Ramos (cell line): Measurements from ENCODE around the gene NAA40.

Source experiments
- in situ Hi-C: fragments of 300-500 bp; cut with MboI; formaldehyde crosslinking; loops from one replicate; pipeline ENCODE4 v1.14.3; 2022; ENCODE audit warnings: low sequenced_read_pairs; ENCODE audit not compliant: unreplicated experiment

NAA40 gene

DNA sequence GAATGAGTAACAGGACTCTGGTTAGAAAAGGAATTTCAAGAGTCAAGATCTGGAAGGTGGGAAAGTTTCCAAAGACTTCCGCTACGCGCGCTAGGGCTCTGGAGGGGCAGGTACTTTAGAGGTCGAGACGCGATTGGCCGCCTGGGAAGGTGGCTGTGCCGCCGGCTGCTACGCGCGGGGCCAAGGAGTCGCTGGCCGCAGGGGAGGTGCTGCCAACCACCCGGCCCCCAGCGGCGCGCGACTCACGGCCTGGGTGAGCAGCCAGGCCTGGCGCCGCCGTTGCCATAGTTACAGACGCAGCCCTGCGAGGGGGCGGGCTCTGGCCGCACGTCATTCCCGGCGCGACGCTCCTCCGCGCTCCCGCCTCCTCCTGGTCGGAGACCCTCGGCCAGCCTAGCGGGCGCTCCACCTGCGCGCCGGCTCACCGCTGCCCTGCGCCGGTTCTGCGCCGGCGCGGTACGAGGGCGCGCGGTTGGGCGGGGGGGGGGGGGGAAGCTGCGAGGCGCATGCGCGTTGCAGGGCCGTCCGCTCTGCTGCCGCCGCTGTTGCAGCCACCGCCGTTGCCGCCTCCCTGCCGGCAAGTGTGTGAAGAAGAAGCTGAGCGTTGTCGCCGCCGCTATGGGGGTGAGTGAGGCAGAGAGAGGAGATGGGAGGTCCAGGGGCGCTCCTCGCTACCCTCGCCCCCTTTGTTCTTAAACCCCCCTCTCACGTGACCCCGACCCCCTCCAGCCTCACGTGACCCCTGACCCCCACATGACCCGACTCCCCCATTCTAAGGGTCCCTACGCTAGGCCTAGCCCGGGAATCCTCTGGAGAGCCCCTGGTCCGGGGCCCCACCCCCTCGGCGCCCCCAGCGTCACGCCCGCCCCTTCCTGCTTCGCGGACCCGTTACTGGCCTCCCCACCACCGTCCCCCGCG lies at the start of gene NAA40:
TSS of gene NAA40 (plus strand) at position 524 of the 918 bp plus-strand sequence. CDS start at position 619, 95 bp downstream.
- in situ Hi-C loops = no loop called here

DNA sequence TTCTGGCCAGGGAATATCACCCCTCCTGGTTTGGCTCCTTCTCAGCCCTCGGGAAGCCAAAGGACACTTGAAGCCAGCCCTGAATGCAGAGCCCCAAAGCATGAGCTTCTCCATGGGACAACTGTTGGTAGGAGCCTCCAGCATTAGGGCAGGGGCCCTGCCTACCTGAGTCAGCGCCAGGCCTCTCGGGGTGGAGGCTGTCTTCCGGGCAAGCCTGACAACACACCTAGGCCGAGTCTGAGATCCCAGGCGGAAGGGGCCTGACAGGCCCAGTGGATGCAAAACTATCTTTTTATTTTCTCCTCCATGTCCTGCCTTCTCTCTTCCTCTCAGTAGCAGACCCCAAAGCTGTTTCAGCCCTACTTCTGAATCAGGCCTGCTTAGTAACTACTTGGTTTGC lies 49.5 kb upstream of the NAA40 start:
- in situ Hi-C loops = no loop called here

DNA sequence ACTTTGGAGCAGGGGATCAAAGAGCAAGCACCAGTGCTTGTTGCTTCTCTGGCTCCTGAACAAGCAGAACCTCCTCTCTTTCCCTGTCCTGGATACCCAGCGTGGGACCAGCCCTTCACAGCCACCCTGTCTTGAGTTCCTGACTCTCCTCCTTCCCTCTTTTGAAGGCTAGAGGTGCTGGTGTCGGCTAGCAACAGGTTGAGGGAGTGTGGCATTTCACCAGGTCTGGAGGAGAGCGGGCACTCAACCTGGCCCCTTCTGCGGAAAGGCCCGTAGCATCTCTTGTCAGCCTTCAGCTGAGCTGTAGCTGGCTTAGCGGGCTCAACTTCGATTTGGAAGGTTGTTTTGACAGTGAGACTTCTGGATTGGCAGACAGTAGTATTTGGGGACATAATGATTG lies 48.4 kb upstream of the NAA40 start:
- in situ Hi-C loops = no loop called here

DNA sequence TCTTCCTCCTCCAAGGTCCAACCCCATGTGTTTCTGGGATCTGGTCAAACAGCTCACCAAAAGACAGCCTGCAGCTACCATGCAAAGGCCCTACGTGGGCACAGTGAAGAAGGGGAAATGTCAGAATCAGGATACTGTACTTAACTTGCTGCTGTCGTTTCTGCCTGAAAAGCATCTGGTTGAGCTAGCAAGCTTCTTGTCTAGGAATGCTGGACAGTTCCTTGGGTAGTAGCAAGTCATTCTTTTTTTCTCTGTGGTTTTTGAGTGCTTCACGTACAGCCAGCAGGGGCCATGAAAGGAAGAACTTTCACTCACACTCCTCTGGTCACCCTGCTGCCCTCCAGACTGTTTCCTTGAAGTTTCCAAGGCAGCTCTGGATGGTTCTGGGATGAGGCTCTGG lies 46.6 kb upstream of the NAA40 start:
- in situ Hi-C loops = no loop called here

DNA sequence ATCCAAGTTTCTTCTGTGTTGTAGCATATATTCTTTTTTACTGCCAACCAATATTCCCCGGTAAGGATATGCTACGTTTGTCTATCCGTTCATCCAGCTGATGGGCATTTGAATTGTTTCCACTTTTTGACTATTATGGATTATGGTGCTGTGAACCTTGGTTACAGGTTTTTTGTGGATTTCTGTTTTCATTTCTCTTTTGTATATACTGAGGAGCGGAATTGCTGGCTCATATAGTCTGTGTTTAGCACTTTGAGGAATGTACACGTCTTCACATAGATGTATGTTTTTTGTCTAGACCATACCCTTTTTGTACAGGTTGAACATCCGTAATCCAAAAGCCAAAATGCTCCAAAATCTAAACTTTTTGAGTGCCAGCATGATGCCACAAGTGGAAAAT lies 45.4 kb upstream of the NAA40 start:
- in situ Hi-C loops = no loop called here

DNA sequence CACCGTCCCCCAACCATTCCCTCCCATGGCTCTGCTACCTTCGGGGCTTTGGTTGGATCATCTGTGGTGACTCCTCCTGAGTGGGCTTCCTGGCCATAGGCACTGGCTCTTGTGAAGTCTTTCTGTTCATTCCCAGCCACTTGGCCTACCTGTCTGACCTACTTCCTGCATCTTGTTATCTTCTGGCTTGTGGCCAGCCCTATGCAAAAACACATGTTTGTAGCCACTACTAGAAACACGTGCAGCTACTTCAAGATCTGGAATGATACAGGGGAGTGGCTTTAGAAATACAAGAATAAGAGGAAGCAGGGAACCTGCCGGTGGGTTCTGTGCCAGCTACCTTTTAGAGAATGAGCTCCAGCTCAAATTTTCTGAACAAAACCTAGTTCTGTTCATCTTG lies 42.7 kb upstream of the NAA40 start:
- in situ Hi-C loops = no loop called here

DNA sequence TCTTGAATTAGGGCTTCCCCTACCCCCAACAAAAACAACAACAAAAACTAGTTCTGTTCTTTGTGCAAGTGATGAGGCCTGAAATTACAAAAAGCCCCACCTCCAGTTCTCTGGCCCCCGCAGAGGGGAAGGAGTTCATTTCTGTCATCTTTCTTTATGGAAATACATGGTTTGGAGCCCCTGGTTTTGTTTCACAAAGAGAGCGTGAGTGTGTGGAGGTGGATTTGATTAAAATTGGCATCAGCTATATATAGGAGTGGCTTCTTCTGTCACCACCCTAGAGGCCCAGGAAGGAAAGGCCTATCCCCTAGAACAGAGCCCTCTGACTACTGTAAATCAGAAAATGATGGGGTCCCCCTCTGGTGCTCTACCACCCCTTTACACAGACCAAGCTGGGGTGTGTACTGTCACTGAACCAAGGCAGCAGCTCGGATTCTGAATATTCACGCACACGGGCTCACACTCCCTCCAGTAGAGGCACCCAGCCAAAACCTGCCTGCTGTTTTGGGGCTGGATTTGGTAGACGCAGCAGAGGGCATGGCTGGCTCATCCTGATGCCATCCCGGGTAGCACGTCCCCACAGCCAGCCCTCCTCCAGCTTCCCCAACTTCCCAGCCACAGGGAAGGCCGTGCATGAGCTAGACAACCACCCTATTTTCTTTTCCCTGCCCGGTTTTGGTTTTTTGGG lies 41.2 kb upstream of the NAA40 start:
- in situ Hi-C loops = no loop called here

DNA sequence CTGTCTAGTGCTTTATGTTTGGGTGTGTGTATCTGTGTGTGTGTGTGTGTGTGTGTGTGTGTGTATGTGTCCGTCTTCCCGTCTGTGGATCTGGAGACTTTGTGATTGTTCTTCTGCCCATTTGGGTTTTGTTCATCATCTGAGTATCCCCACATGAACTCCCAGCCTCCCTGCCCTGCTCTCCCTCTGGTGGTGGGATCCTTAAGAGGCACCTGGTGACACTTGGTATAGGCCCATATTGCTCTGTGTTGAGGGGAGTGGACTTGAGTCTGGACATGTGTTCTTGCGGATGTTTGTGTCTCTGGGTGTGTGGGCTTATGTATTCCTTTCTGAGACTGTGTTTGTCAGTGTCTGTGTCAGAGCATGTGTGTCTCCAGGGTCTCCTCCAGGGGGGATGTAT lies 37.1 kb upstream of the NAA40 start:
- in situ Hi-C loops = no loop called here

DNA sequence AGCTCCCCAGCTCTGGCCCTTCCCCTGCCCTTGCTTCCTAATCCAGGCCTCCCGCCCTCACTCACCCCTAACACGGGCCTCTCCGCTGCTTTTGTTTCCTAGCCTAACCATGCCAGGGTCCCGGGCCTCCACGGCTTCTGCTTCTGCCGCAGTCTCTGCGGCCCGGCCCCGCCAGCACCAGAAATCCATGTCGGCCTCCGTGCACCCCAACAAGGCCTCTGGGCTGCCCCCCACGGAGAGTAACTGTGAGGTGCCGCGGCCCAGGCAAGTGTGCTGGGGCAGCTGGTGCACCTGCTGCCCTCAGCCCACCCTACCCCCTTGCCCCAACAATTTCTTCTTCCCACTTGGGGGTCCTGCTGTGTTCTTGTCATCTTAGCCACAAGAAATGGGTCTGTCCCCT lies 34.9 kb upstream of the NAA40 start:
- in situ Hi-C loops = no loop called here

DNA sequence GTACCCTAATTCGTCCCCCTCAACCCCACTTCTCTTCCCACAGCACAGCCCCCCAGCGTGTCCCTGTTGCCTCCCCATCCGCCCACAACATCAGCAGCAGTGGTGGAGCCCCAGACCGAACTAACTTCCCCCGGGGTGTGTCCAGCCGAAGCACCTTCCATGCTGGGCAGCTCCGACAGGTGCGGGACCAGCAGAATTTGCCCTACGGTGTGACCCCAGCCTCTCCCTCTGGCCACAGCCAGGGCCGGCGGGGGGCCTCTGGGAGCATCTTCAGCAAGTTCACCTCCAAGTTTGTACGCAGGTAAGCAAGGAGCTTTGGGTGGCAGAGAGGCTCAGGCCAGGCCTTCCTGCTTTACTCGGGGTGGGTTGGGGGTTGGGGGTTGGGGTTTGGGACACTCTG lies 34.1 kb upstream of the NAA40 start:
- in situ Hi-C loops = no loop called here

DNA sequence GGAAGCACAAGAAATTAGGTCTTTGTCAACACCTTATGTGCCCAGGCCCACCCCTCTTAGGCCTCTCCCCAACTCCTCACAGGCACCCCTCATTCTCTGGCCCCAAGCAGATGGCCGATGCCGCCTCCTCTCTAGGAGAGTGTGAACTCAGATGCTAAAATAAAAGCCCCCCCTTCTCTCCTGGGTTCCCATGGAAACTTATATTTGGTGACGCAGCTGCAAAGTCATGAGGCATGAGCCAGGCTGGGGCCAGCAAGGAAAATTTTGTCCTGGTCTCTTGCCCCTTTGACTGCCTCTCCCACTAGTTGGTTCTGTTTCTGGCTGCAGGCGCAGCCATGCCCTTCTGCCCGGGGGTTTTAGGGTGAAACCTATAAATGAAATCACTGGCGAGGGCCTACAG lies 33.6 kb upstream of the NAA40 start:
- in situ Hi-C loops = no loop called here

DNA sequence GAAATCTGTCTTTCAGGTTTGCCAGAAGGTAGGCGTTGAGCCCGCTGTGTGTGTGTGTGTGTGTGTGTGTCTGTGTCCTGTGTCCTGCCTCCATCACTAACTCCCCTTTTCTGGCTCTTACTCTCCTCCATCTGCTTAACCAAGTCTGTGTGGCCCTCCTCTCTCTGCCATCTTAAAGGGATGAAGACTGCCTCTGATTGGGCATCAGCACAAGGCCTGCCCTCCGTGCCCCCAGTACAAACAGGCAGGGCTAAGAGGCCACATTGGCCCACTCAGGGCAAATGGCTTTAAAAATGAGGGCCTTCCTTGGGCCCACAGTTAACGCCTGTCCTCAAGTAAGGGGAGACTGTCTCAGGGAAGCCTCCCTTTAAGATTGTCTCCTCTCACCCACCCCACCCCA lies 32.7 kb upstream of the NAA40 start:
- in situ Hi-C loops = no loop called here

DNA sequence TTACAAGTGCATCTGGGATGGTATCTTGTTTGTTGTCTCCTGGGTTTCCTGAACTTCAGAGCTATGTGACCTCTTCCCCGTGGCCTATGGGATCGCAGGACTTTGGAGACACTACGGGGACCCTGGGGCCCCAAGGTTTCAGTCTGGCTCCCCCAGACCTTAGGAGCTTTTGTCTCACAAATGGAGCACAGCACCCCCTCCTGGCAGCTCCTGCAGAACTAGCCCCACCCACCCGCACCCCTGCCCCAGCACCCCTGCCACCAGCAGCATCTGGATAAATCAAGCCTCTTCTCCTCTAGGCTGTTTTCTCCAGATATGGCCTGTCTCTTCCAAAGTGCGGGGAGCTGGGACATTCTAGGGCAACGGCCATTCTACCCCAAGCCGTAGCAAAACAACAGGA lies 32.2 kb upstream of the NAA40 start:
- in situ Hi-C loops = no loop called here

DNA sequence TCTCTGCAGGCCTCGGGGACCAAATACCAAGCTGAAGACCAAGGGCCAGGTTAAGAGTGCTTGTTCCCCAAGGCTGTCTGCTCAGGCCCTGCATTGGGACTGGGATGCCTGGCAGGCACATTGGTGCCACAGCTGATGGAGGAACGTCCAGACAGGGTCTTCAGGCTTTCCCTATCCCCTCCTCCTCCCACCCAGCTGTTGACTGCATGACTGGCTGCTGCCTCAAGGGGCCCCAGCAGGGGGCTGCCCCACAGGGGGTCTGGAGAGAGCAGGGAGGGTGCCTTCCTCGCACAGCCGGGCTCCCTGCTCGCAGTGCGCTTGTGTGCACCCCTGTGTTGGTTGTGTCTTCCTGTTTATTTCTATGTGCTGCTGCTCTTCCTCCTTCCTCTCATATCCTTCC lies 31.7 kb upstream of the NAA40 start:
- in situ Hi-C loops = no loop called here

DNA sequence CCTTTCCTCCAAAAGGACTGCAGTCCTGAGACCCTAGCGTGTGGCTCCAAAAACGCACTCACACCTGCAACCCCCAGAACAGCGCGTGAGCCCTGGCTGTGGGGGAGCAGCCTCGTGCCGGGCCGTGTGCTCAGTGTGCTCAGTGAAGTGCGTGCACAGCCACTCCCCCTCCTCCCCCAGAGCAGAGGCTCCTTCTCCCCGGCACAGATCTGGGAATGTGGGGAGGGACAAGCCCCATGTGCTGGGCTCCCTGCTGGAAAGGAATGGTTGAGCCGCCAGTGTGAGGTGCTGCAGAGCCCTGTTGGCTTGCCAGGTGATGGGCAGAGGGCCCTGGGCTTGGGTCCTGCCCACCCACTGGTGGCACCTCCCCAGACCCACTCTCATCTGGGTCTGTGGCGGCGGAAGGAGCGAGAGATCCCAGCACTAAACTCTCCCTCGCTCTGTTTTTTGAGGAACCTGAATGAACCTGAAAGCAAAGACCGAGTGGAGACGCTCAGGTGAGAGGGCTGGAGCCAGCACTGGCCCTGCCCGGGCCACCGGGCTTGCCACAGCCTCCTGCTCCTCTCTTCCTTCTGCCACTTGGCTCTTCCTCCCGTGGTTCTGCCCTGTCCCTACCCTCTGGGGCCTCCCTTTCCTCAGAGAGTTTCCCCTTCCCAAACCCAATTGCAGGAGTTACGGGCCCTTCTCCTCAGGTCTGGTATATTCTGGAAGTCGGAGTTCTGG lies 30.8 kb upstream of the NAA40 start:
- in situ Hi-C loops = no loop called here

DNA sequence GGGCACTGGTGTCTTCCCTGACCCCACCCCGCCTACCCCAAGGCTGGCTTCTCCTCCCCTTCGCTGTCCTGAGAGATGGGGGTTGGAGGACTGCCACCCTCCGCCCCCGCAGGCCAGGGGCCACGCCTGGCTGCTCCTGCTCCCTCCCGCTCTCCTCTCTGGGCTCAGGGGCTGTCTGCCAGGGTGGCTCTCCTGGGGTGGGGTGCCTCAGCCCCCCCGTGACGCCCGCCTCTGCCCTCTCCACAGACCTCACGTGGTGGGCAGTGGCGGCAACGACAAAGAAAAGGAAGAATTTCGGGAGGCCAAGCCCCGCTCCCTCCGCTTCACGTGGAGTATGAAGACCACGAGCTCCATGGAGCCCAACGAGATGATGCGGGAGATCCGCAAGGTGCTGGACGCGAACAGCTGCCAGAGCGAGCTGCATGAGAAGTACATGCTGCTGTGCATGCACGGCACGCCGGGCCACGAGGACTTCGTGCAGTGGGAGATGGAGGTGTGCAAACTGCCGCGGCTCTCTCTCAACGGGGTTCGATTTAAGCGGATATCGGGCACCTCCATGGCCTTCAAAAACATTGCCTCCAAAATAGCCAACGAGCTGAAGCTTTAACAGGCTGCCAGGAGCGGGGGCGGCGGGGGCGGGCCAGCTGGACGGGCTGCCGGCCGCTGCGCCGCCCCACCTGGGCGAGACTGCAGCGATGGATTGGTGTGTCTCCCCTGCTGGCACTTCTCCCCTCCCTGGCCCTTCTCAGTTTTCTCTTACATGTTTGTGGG lies 30.0 kb upstream of the NAA40 start:
- in situ Hi-C loops = no loop called here

DNA sequence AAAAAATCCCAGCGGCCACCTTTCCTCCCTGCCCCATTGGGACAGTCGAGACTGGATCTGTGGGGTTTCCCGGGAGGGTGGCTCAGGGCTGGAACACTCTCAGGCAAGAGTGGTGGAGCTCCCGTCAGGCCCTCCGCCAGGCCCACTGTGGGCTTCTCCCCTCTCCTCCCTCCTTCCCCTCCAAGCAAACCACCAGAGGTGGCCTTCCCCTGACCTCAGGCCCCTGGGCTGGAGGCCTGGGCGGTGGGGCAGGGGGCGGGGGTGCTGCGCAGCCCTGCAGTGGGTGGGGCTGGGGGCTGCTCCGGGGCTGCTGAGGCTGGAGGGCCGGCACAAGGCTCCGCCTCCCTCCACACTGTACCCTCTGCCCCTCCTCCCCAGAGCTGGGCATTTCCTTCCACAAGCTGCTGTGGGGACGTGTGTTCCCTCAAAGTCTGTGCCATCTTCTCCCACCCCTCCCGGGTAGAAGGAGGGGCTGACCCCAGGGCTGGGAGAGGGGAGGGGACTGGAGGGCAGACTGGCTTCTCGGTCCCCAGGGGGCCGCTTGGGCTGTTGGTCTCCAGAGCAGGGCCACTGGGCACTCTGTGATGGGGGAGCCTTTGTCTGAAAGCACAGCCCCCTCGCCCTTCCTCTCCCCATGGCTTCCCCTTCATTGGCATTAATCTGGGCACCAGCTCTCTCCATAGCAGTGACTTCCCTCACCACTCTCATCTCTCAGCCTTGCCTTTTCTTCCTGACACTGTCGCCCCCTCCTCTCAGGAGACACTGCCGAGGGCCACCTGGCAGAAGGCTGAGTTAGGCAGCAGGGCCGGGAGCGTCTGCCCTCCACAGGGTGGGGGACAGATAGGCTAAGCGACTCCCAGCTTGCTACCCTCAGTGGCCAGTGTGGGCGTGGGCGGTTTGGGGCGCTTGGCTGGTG lies 29.0 kb upstream of the NAA40 start:
- in situ Hi-C loops = no loop called here

DNA sequence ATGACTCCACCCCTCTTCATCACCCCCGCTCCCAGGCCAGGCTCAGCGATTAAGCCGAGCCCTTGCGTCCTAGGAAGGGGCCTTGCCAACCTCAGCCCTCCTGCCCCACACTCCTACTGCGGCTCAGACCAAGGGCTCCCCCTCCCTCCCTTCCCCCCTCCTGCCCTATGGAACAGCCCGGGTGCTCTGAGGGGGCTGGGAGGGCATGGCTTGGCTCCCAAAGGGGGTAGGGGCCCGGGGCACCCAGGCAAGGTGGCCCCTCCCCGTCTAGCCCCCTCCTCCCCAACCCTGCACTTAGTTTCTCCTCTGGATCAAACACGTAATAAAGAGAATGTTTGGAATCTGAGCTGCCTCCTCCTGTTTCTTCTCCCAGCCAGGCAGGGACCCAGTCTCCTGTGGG lies 28.1 kb upstream of the NAA40 start:
- in situ Hi-C loops = no loop called here

DNA sequence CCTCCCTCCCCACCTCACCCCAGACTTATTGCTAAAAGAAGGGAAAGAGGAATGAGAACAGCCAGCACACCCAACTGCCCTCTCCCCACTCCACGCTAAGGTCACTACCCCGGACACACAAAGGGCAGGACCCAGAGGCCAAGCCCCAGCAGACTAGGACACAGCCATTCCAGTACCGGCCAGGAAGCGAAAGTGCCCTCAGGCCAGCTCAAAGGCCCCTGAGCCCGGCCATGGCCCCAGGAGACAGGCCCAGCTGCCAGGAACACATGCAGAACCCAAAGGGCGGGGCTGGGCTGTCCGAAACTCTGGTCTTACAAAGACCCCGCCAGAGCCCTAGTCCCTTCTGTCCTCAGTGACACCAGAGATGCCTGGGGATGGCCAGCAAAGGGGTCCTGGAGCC lies 27.4 kb upstream of the NAA40 start:
- in situ Hi-C loops = no loop called here
